CD4-positive, alpha-beta T cell (primary cell): ENCODE measurements around the gene EPS8L2. TPM values are rescaled to one million over a fixed set of nuclear protein-coding genes. Genes with fewer than 3 reads are reported as not detected.

ENCODE experiments used
- ATAC-seq: fragments of 200-7000 bp; cut with Tn5 transposase; one replicate; pipeline ENCODE4 v1.10.0; 2022; ENCODE audit warnings: mild to moderate bottlenecking; ENCODE audit not compliant: poor library complexity
- CTCF ChIA-PET: fragments of 350-600 bp; sonication (Branson Sonifier 250); formaldehyde crosslinking; loops from one replicate; lab custom pipeline; 2021; ENCODE audit warnings: antibody characterized with exemption, inconsistent platforms; lab: Charles Lee
- POLR2A ChIA-PET: fragments of 350-600 bp; sonication (Branson Sonifier 250); formaldehyde crosslinking; loops from one replicate; lab custom pipeline; 2021; ENCODE audit warnings: antibody characterized with exemption, inconsistent platforms; lab: Charles Lee
- DNase-seq, 14 experiments: peaks; one replicate each; pipeline ENCODE4 v3.0.0-alpha.2; 2013 to 2020; ENCODE audit warnings: mixed read lengths in 2 of 14
- H3K27ac ChIP-seq, 2 donors: one replicate each; pipeline versions ENCODE4 v1.5.1 to v1.7.0; 2013; ENCODE audit warnings: low read length in 2 of 2, low read depth in 1 of 2, mild to moderate bottlenecking in 1 of 2
- H3K27me3 ChIP-seq, 2 experiments: 1 replicate in 1 of 2; 2 replicates in 1 of 2; pipeline versions ENCODE4 v1.6.1 to v1.7.0; 2013; ENCODE audit warnings: low read length in 2 of 2, control low read depth in 1 of 2, mild to moderate bottlenecking in 1 of 2, moderate library complexity in 1 of 2; ENCODE audit not compliant: insufficient read depth in 2 of 2, control insufficient read depth in 1 of 2
- H3K36me3 ChIP-seq: one replicate; pipeline ENCODE4 v1.6.1; 2013; ENCODE audit warnings: low read length, control low read depth; ENCODE audit not compliant: insufficient read depth
- H3K4me1 ChIP-seq: one replicate; pipeline ENCODE4 v1.6.1; 2013; ENCODE audit warnings: low read length, control low read depth; ENCODE audit not compliant: insufficient read depth
- H3K4me3 ChIP-seq: one replicate; pipeline ENCODE4 v1.5.1; 2013; ENCODE audit warnings: mild to moderate bottlenecking, low read length, moderate library complexity
- H3K9me3 ChIP-seq, 2 experiments: 1 replicate in 1 of 2; 2 replicates in 1 of 2; pipeline versions ENCODE4 v1.6.1 to v1.7.0; 2013; ENCODE audit warnings: low read length in 2 of 2, mild to moderate bottlenecking in 2 of 2, control low read depth in 1 of 2, moderate library complexity in 1 of 2; ENCODE audit not compliant: control insufficient read depth in 1 of 2, insufficient read depth in 1 of 2
- H3K27ac Mint-ChIP-seq: one replicate; pipeline ENCODE4 v1.8.0; 2020; ENCODE audit warnings: mixed read lengths
- H3K27me3 Mint-ChIP-seq: one replicate; pipeline ENCODE4 v1.8.0; 2021; ENCODE audit warnings: mixed read lengths
- H3K36me3 Mint-ChIP-seq: one replicate; pipeline ENCODE4 v1.8.0; 2021; ENCODE audit warnings: low read depth, mixed read lengths
- H3K4me1 Mint-ChIP-seq: one replicate; pipeline ENCODE4 v1.8.0; 2021; ENCODE audit warnings: low read depth, mixed read lengths
- H3K4me3 Mint-ChIP-seq: one replicate; pipeline ENCODE4 v1.8.0; 2020; ENCODE audit warnings: mild to moderate bottlenecking, mixed read lengths
- H3K9me3 Mint-ChIP-seq: one replicate; pipeline ENCODE4 v1.8.0; 2020; ENCODE audit warnings: mixed read lengths
- CTCF ChIP-seq: fragments of 200-600 bp; IDR thresholded peaks from one replicate; pipeline ENCODE4 v1.8.0; 2022; ENCODE audit warnings: antibody characterized with exemption, mild to moderate bottlenecking
- intact Hi-C, 2 experiments: fragments of 100-400 bp; cut with DNase I in 1 of 2; cut with micrococcal nuclease in 1 of 2; formaldehyde crosslinking; loops; one replicate each; pipeline versions ENCODE4 v1.15.1 to v1.9.0; 2023 to 2025; cut with DNase I, micrococcal nuclease
- total RNA-seq, 174 experiments: library from RNA in 2 of 174; stranded (reverse) in 2 of 174; gene quantifications; one replicate each; pipeline ENCODE4 v1.2.3 and lab custom pipeline; 2021 to 2026

EPS8L2 gene
- total RNA-seq, 2 experiments from 2014 or later = 3.5 to 4.0 TPM

GRCh38 chr11:699116-699508 is 6.9 kb upstream of the EPS8L2 start:
- ATAC-seq = no peak
- H3K27me3 ChIP-seq = no peaks in the 10 kb centered on the region
- H3K4me3 ChIP-seq = no peak overlapping the region
- Mint-ChIP-seq H3K27me3 (no peaks in the 10 kb centered on the region), H3K36me3 (no peaks in the 10 kb centered on the region), H3K4me3 (no peak overlapping the region), H3K4me1 (peaks cover 25% of the 10 kb centered on the region), H3K9me3 (no peaks in the 10 kb centered on the region), H3K27ac (no peak overlapping the region)
- ChIA-PET CTCF (interaction anchor here (1.2 kb wide), 1 partner anchor 144 kb away, joined by 3 read pairs; no protein-coding TSS in a partner anchor), POLR2A (no interaction called here)
- peaks cover 44% of the 10 kb centered on the region for H3K4me1 ChIP-seq
- H3K36me3 ChIP-seq = peaks cover 8% of the 10 kb centered on the region
- no peak for DNase-seq
- intact Hi-C loops = loop anchor here (5.0 to 10.0 kb wide), 2 partner anchors 98 to 134 kb away; partner anchors contain the start of genes SLC25A22 (in 2 of the 2), LMNTD2 (in 1 of the 2) and RASSF7 (in 1 of the 2)
- H3K27ac ChIP-seq = no peak overlapping the region
- no peaks in the 10 kb centered on the region for H3K9me3 ChIP-seq
- no peak for TF ChIP-seq CTCF

- H3K4me3 Mint-ChIP-seq = no peak overlapping the region
- no peaks in the 10 kb centered on the region for H3K27me3 Mint-ChIP-seq
- TF ChIP-seq CTCF = no peak
- H3K9me3 Mint-ChIP-seq = no peaks in the 10 kb centered on the region
- ChIA-PET POLR2A (no interaction called here), CTCF (no interaction called here)
- no peak for ATAC-seq
- H3K36me3 Mint-ChIP-seq = no peaks in the 10 kb centered on the region
- Histone ChIP-seq H3K4me3 (no peak overlapping the region), H3K27ac (no peak overlapping the region), H3K4me1 (peaks cover 39% of the 10 kb centered on the region), H3K36me3 (peaks cover 8% of the 10 kb centered on the region), H3K9me3 (no peaks in the 10 kb centered on the region), H3K27me3 (no peaks in the 10 kb centered on the region)
- DNase-seq = no peak
- H3K27ac Mint-ChIP-seq = no peak overlapping the region
- H3K4me1 Mint-ChIP-seq = peaks cover 25% of the 10 kb centered on the region
- intact Hi-C loops = loop anchor here (5.0 to 10.0 kb wide), 2 partner anchors 98 to 135 kb away; partner anchors contain the start of genes SLC25A22 (in 2 of the 2), LMNTD2 (in 1 of the 2) and RASSF7 (in 1 of the 2)
Observed at GRCh38 chr11:699753-700152, 6.3 kb upstream of the EPS8L2 start.

GRCh38 chr11:701741-702461 is 4.1 kb upstream of the EPS8L2 start:
- no peak overlapping the region for H3K27ac ChIP-seq
- peaks cover 6 to 8% of the 10 kb centered on the region in 2 experiments for H3K27me3 ChIP-seq
- Mint-ChIP-seq H3K4me1 (peaks cover 20% of the 10 kb centered on the region), H3K9me3 (no peaks in the 10 kb centered on the region), H3K4me3 (no peak overlapping the region), H3K27me3 (no peaks in the 10 kb centered on the region), H3K36me3 (no peaks in the 10 kb centered on the region), H3K27ac (no peak overlapping the region)
- intact Hi-C loops = no loop called here
- ChIA-PET POLR2A (no interaction called here), CTCF (no interaction called here)
- peaks cover 8% of the 10 kb centered on the region for H3K36me3 ChIP-seq
- DNase-seq (no peak), ATAC-seq (no peak)
- TF ChIP-seq CTCF = no peak
- no peak overlapping the region for H3K4me3 ChIP-seq
- no peaks in the 10 kb centered on the region for H3K9me3 ChIP-seq
- H3K4me1 ChIP-seq = peaks cover 46% of the 10 kb centered on the region
